BJ (cell line): ENCODE data around the gene SAXO1. TPM values are rescaled to one million over a fixed set of nuclear protein-coding genes. Genes with fewer than 3 reads are reported as not detected.

Experiments
- CTCF ChIA-PET: fragments of 350-600 bp; formaldehyde crosslinking; extraction: SDS; loops from one replicate; lab custom pipeline; 2021; ENCODE audit warnings: antibody characterized with exemption, inconsistent platforms; lab: Yijun Ruan, JAX
- POLR2A ChIA-PET: fragments of 300-600 bp; sonication (Branson Sonifier 250); formaldehyde crosslinking; extraction: SDS; loops from one replicate; lab custom pipeline; 2021; ENCODE audit warnings: antibody characterized with exemption; lab: Charles Lee
- DNase-seq: peaks from one replicate; pipeline ENCODE4 v3.0.0-alpha.2; 2011; ENCODE audit warnings: low read depth
- H3K27me3 ChIP-seq: 2 replicates; pipeline ENCODE4 v1.6.0; 2011; ENCODE audit warnings: low read length; ENCODE audit not compliant: control insufficient read depth, insufficient read depth
- H3K36me3 ChIP-seq: 2 replicates; pipeline ENCODE4 v1.5.1; 2011; ENCODE audit warnings: low read length; ENCODE audit not compliant: control insufficient read depth, insufficient read depth
- H3K4me3 ChIP-seq: 2 replicates; pipeline ENCODE4 v1.5.1; 2011; ENCODE audit warnings: low read depth, mild to moderate bottlenecking, control low read depth, low read length
- polyA plus RNA-seq: library from polyadenylated mRNA; depleted of rRNA; stranded (reverse); fragments of >200 nt; gene quantifications from 2 replicates; pipeline ENCODE4 v1.2.3, GENCODE V29; 2011
- TF ChIP-seq, protein P1 (sequence below): IDR thresholded peaks from 2 replicates; pipeline ENCODE4 v1.5.1; 2011; ENCODE audit warnings: low read depth, mild to moderate bottlenecking, control low read depth, inconsistent platforms, low read length, moderate library complexity; ENCODE audit not compliant: insufficient read depth

Gene SAXO1
- polyA plus RNA-seq, 1 experiment = not detected

DNA sequence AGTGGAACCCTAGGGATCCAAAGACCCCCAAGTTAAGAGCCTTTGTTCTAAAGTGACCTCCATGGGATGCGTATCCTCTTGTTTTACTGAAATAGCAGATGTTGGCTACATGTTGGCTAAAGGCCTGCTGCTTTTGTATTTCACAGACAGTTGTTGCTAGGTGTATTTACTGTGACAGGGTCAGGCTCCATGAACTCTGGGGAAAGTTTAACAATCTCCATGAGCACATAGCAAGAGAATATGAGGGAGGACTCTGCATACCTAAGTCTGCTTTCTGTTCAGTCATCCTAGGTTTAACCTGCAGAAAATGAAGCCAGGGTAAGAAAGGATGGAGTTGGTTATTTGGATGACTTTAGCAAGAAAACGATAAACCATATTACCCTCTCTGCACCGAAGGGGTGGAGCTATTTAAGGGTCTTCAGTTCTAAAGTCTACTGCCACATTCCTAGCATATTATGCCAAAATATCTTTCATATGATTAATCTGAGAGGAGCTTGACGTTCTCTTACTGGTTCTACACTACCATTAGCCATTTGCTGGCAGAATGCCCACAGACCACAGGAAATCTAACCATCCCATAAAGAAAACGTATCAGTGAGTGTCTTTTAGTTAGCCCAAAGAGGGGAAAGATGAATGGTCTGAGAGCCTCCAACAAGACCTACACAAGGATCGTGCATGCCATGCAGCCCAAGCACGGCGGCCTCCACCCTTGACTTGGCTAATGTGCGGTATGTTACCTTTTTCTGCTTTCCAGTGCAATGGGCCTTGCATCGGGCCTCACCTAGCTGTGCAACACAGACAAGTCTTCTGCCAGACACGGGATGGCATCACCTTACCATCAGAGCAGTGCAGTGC, 127.8 kb downstream of the SAXO1 start:
- Histone ChIP-seq H3K4me3 (no peak overlapping the region), H3K36me3 (no peaks in the 10 kb centered on the region; the same call in 1 of the 2 replicates), H3K27me3 (no peaks in the 10 kb centered on the region)
- TF ChIP-seq, protein P1, sequence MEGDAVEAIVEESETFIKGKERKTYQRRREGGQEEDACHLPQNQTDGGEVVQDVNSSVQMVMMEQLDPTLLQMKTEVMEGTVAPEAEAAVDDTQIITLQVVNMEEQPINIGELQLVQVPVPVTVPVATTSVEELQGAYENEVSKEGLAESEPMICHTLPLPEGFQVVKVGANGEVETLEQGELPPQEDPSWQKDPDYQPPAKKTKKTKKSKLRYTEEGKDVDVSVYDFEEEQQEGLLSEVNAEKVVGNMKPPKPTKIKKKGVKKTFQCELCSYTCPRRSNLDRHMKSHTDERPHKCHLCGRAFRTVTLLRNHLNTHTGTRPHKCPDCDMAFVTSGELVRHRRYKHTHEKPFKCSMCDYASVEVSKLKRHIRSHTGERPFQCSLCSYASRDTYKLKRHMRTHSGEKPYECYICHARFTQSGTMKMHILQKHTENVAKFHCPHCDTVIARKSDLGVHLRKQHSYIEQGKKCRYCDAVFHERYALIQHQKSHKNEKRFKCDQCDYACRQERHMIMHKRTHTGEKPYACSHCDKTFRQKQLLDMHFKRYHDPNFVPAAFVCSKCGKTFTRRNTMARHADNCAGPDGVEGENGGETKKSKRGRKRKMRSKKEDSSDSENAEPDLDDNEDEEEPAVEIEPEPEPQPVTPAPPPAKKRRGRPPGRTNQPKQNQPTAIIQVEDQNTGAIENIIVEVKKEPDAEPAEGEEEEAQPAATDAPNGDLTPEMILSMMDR = no peak
- ChIA-PET POLR2A (no interaction called here), CTCF (interaction anchor here (1.0 kb wide), 1 partner anchor 114 kb away, joined by 3 read pairs; no protein-coding TSS in a partner anchor)
- no peak for DNase-seq

DNA sequence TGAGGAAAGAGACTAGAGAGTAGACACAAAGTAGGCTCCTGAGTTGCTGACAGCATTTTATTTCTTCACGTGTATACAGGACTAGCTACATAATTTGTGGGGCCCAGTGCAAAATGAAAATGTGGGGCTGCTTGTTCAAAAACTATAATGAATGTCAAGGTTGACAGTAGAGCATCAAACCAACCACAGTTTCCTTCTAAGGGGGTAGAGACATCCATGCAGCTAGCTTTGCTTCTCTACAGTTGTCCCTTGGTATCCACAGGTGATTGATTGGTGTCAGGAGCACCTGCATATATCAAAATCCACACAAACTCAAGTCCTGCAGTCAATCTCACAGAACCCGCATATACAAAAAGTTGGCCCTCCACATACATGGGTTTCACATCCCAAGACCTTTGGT, 129.6 kb downstream of the SAXO1 start:
- TF ChIP-seq, protein P1 = no peak
- POLR2A ChIA-PET = no interaction called here
- H3K36me3 ChIP-seq = no peaks in the 10 kb centered on the region
- H3K27me3 ChIP-seq = no peaks in the 10 kb centered on the region
- no peak overlapping the region for H3K4me3 ChIP-seq
- CTCF ChIA-PET = no interaction called here
- no peak for DNase-seq

DNA sequence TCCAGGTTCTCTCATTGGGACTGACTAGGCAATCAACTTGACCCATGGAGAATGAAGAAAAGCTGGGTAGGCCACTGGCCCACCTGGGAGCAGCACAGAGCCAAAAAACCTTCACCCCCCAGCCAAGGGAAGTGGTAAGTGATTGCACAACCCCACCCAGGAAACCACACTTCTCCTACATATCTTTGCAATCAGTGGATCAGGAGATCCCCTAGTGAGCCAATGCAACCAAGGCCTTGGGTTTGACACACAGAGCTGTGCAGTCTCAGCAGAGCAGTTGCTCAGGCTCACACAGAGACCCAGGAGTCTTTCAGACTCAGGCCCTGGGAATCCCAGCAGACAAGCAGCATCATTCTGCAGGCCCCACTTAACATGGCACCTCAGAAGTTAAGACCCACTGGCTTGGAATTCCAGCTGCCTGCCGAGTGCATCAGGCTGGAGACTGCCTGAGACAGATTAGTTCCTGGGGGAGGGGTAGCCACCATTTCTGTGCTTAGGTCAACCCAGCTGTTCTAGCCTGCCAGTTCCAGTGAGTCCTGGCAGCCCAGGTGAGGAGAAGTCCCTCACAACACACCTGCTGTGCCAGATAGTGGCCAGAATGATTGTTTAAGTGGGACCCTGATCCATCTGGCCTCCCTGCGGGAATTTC, 136.4 kb downstream of the SAXO1 start:
- H3K27me3 ChIP-seq = no peaks in the 10 kb centered on the region
- no peak overlapping the region for H3K4me3 ChIP-seq
- no peaks in the 10 kb centered on the region for H3K36me3 ChIP-seq
- TF ChIP-seq, protein P1 = no peak
- DNase-seq = no peak
- ChIA-PET CTCF (interaction anchor here (1.0 kb wide), 1 partner anchor 8 kb away, joined by 3 read pairs; no protein-coding TSS in a partner anchor), POLR2A (no interaction called here)

GRCh38 chr9:18896004-18896403, 137.0 kb downstream of the SAXO1 start:
- TF ChIP-seq, protein P1 = no peak
- H3K4me3 ChIP-seq = no peak overlapping the region
- no peaks in the 10 kb centered on the region for H3K27me3 ChIP-seq
- ChIA-PET POLR2A (no interaction called here), CTCF (no interaction called here)
- no peaks in the 10 kb centered on the region for H3K36me3 ChIP-seq
- DNase-seq = no peak

- CTCF ChIA-PET = interaction anchor here (1.4 kb wide), 1 partner anchor 10 kb away, joined by 3 read pairs; no protein-coding TSS in a partner anchor
- Histone ChIP-seq H3K4me3 (no peak overlapping the region), H3K27me3 (no peaks in the 10 kb centered on the region), H3K36me3 (no peaks in the 10 kb centered on the region)
- TF ChIP-seq, protein P1 = no peak
- POLR2A ChIA-PET = no interaction called here
- no peak for DNase-seq
Observed at GRCh38 chr9:18893491-18893890, 139.5 kb downstream of the SAXO1 start.
